Measurements from ENCODE around the gene IL18BP.

IL18BP gene

GRCh38 chr11:72006309-72007088, 7.8 kb downstream of the IL18BP start:
- no peak for TF ChIP-seq CTCF (IDR thresholded peaks at IDR 0.05)
- TF ChIP-seq ZFX (IDR thresholded peaks at IDR 0.05; ENCODE audit: borderline replicate concordance) = no peak
- H3K27ac ChIP-seq = peak overlapping the region; percentile 35; the same call in 1 of the 2 replicates

- TF ChIP-seq ZFX (IDR thresholded peaks at IDR 0.05; ENCODE audit: borderline replicate concordance) = no peak
- no peak for TF ChIP-seq CTCF (IDR thresholded peaks at IDR 0.05)
- peak overlapping the region; percentile 35; the same call in 1 of the 2 replicates for H3K27ac ChIP-seq
Observed at GRCh38 chr11:72007089-72007476, 8.4 kb downstream of the IL18BP start.

GRCh38 chr11:72007587-72007986, 8.9 kb downstream of the IL18BP start:
- TF ChIP-seq CTCF (IDR thresholded peaks at IDR 0.05) (no peak), ZFX (IDR thresholded peaks at IDR 0.05; ENCODE audit: borderline replicate concordance) (no peak)
- no peak overlapping the region for H3K27ac ChIP-seq

GRCh38 chr11:72008728-72009127, 10.0 kb downstream of the IL18BP start:
- TF ChIP-seq CTCF (IDR thresholded peaks at IDR 0.05) (no peak), ZFX (IDR thresholded peaks at IDR 0.05; ENCODE audit: borderline replicate concordance) (no peak)
- no peak overlapping the region for H3K27ac ChIP-seq

- peak overlapping the region; percentile 4; the same call in 1 of the 2 replicates for H3K27ac ChIP-seq
- TF ChIP-seq CTCF (IDR thresholded peaks at IDR 0.05) = no peak
- TF ChIP-seq ZFX (IDR thresholded peaks at IDR 0.05; ENCODE audit: borderline replicate concordance) = no peak
Observed at GRCh38 chr11:72009156-72009555, 10.4 kb downstream of the IL18BP start.

- TF ChIP-seq ZFX (IDR thresholded peaks at IDR 0.05; ENCODE audit: borderline replicate concordance) (no peak), CTCF (IDR thresholded peaks at IDR 0.05) (no peak)
- H3K27ac ChIP-seq = no peak overlapping the region; the same call in 1 of the 2 replicates
Observed at GRCh38 chr11:72010529-72011233, 12.0 kb downstream of the IL18BP start.
